Adipocyte (in vitro differentiated cells): ENCODE data around the gene AGO4.
"Not testable (repeated sequence)": the region's sequence is repeated elsewhere in the genome, so short reads cannot be mapped to it uniquely, and the experiment has no call there.

ENCODE experiments used
- DNase-seq: peaks from one replicate; pipeline ENCODE4 v3.0.0-alpha.2; 2015; ENCODE audit warnings: low read depth
- H3K27me3 ChIP-seq: replicated peaks from 2 replicates; pipeline ENCODE4 v1.7.0; 2013; ENCODE audit warnings: mild to moderate bottlenecking, low read length, moderate library complexity; ENCODE audit not compliant: control insufficient read depth, insufficient read depth
- H3K36me3 ChIP-seq: 2 replicates; pipeline ENCODE4 v1.7.0; 2013; ENCODE audit warnings: low read length, mild to moderate bottlenecking, moderate library complexity; ENCODE audit not compliant: control insufficient read depth, insufficient read depth, severe bottlenecking
- H3K4me1 ChIP-seq: 2 replicates; pipeline ENCODE4 v1.7.0; 2013; ENCODE audit warnings: mild to moderate bottlenecking, low read length, moderate library complexity; ENCODE audit not compliant: control insufficient read depth, insufficient read depth
- H3K4me3 ChIP-seq: 2 replicates; pipeline ENCODE4 v1.7.0; 2013; ENCODE audit warnings: mild to moderate bottlenecking, low read length, moderate library complexity
- H3K9ac ChIP-seq: 2 replicates; pipeline ENCODE4 v1.7.0; 2013; ENCODE audit warnings: mild to moderate bottlenecking, low read length, moderate library complexity
- H3K9me3 ChIP-seq: 2 replicates; pipeline ENCODE4 v1.7.0; 2013; ENCODE audit warnings: mild to moderate bottlenecking, low read length, moderate library complexity; ENCODE audit not compliant: control insufficient read depth

AGO4 gene

GRCh38 chr1:35807614-35808449, at the start of gene AGO4:
TSS of gene AGO4 (plus strand) at chr1:35808016. CDS start at chr1:35808417, 401 bp downstream.
- peak; percentile 80 for DNase-seq
- H3K9ac ChIP-seq: peak within 1 kb of the TSS; percentile 93
- peak within 1 kb of the TSS; percentile 91 for H3K4me3 ChIP-seq
- H3K4me1 ChIP-seq: peaks cover 20% of the 10 kb centered on the region
- H3K36me3 ChIP-seq: no peaks in the 10 kb centered on the region
- no peaks in the 10 kb centered on the region for H3K27me3 ChIP-seq
- no peaks in the 10 kb centered on the region for H3K9me3 ChIP-seq

- peaks cover 5% of the 10 kb centered on the region for H3K4me1 ChIP-seq
- no peaks in the 10 kb centered on the region for H3K9me3 ChIP-seq
- no peak overlapping the region for H3K9ac ChIP-seq
- no peaks in the 10 kb centered on the region for H3K27me3 ChIP-seq
- no peaks in the 10 kb centered on the region for H3K36me3 ChIP-seq
- no peak for DNase-seq
- no peak overlapping the region for H3K4me3 ChIP-seq
These were observed 45.7 kb upstream of the AGO4 start for GRCh38 chr1:35762141-35762540.

GRCh38 chr1:35763201-35763600, 44.6 kb upstream of the AGO4 start:
- DNase-seq: peak; percentile 44
- Histone ChIP-seq H3K9ac (no peak overlapping the region), H3K4me3 (no peak overlapping the region), H3K4me1 (peaks cover 5% of the 10 kb centered on the region), H3K9me3 (no peaks in the 10 kb centered on the region), H3K27me3 (no peaks in the 10 kb centered on the region), H3K36me3 (no peaks in the 10 kb centered on the region)

- no peak for DNase-seq
- peaks cover 11% of the 10 kb centered on the region for H3K4me1 ChIP-seq
- no peaks in the 10 kb centered on the region for H3K27me3 ChIP-seq
- no peak overlapping the region for H3K4me3 ChIP-seq
- H3K9ac ChIP-seq: no peak overlapping the region
- H3K36me3 ChIP-seq: no peaks in the 10 kb centered on the region
- H3K9me3 ChIP-seq: no peaks in the 10 kb centered on the region
These were observed 43.5 kb upstream of the AGO4 start for GRCh38 chr1:35764283-35764682.

- Histone ChIP-seq H3K36me3 (no peaks in the 10 kb centered on the region), H3K4me3 (peak overlapping the region; percentile 90), H3K9ac (peak overlapping the region; percentile 86), H3K27me3 (no peaks in the 10 kb centered on the region), H3K9me3 (no peaks in the 10 kb centered on the region), H3K4me1 (peaks cover 6% of the 10 kb centered on the region)
- peak; percentile 11 for DNase-seq
These were observed 39.2 kb upstream of the AGO4 start for GRCh38 chr1:35768350-35769187.

GRCh38 chr1:35769188-35769758, 38.5 kb upstream of the AGO4 start:
- Histone ChIP-seq H3K4me1 (peaks cover 6% of the 10 kb centered on the region), H3K9me3 (no peaks in the 10 kb centered on the region), H3K36me3 (no peaks in the 10 kb centered on the region), H3K9ac (peak overlapping the region; percentile 86), H3K27me3 (no peaks in the 10 kb centered on the region), H3K4me3 (peak overlapping the region; percentile 90)
- peak; percentile 92 for DNase-seq

GRCh38 chr1:35773711-35774110, 34.1 kb upstream of the AGO4 start:
- Histone ChIP-seq H3K9me3 (no peaks in the 10 kb centered on the region), H3K4me3 (no peak overlapping the region), H3K4me1 (peaks cover 3% of the 10 kb centered on the region), H3K36me3 (no peaks in the 10 kb centered on the region), H3K27me3 (peaks cover 4% of the 10 kb centered on the region), H3K9ac (no peak overlapping the region)
- DNase-seq: no peak

GRCh38 chr1:35776172-35776571, 31.6 kb upstream of the AGO4 start:
- DNase-seq, H3K4me1 ChIP-seq, H3K27me3 ChIP-seq, H3K36me3 ChIP-seq, H3K4me3 ChIP-seq, H3K9ac ChIP-seq, H3K9me3 ChIP-seq: not testable (repeated sequence)

GRCh38 chr1:35777109-35777508, 30.7 kb upstream of the AGO4 start:
- DNase-seq: no peak
- Histone ChIP-seq H3K4me1 (no peaks in the 10 kb centered on the region), H3K9ac (no peak overlapping the region), H3K4me3 (no peak overlapping the region), H3K36me3 (no peaks in the 10 kb centered on the region), H3K9me3 (no peaks in the 10 kb centered on the region), H3K27me3 (peaks cover 4% of the 10 kb centered on the region)

GRCh38 chr1:35783055-35783583, 24.7 kb upstream of the AGO4 start:
- DNase-seq: no peak
- no peaks in the 10 kb centered on the region for H3K36me3 ChIP-seq
- H3K4me1 ChIP-seq: no peaks in the 10 kb centered on the region
- H3K9me3 ChIP-seq: peaks cover 8% of the 10 kb centered on the region
- H3K4me3 ChIP-seq: no peak overlapping the region
- H3K9ac ChIP-seq: no peak overlapping the region
- H3K27me3 ChIP-seq: no peaks in the 10 kb centered on the region

GRCh38 chr1:35784364-35784763, 23.5 kb upstream of the AGO4 start:
- not testable (repeated sequence) for H3K4me1 ChIP-seq, H3K9ac ChIP-seq, DNase-seq, H3K9me3 ChIP-seq, H3K27me3 ChIP-seq, H3K4me3 ChIP-seq, H3K36me3 ChIP-seq
